Left lung (tissue), 10 donors: ENCODE measurements around the gene HCFC1. TPM values are rescaled to one million over a fixed set of nuclear protein-coding genes. Genes with fewer than 3 reads are reported as not detected.

Source experiments
- ATAC-seq: fragments of 200-7000 bp; cut with Tn5 transposase; one replicate; pipeline ENCODE4 v1.9.1; 2020; ENCODE audit warnings: moderate library complexity
- DNase-seq, 4 donors: peaks; one replicate each; pipeline ENCODE4 v3.0.0-alpha.2; 2013 to 2020
- H3K27ac ChIP-seq, 2 donors: fragments of 200-600 bp; sonication (generic) in 1 of 2; one replicate each; pipeline versions ENCODE4 v1.5.0 to v1.8.0; 2020 to 2021
- H3K27me3 ChIP-seq, 2 donors: fragments of 200-600 bp; sonication (generic) in 1 of 2; one replicate each; pipeline versions ENCODE4 v1.5.0 to v1.8.0; 2020 to 2021
- H3K36me3 ChIP-seq, 2 donors: fragments of 200-600 bp; sonication (generic) in 1 of 2; one replicate each; pipeline versions ENCODE4 v1.5.0 to v1.8.0; 2020 to 2021
- H3K4me1 ChIP-seq, 2 donors: fragments of 200-600 bp; one replicate each; pipeline ENCODE4 v1.8.0; 2021
- H3K4me3 ChIP-seq, 2 donors: fragments of 200-600 bp; sonication (generic) in 1 of 2; one replicate each; pipeline versions ENCODE4 v1.5.0 to v1.8.0; 2020 to 2021; ENCODE audit warnings: mild to moderate bottlenecking in 1 of 2
- H3K9me3 ChIP-seq, 2 donors: fragments of 200-600 bp; sonication (generic) in 1 of 2; one replicate each; pipeline versions ENCODE4 v1.5.0 to v1.8.0; 2020 to 2021
- CTCF ChIP-seq, 2 donors: fragments of 200-600 bp; sonication (generic) in 1 of 2; IDR thresholded peaks; one replicate each; pipeline versions ENCODE4 v1.5.0 to v1.8.0; 2021; ENCODE audit warnings: antibody characterized with exemption in 2 of 2
- intact Hi-C, 2 donors: fragments of 100-400 bp; cut with DNase I; formaldehyde crosslinking; loops; one replicate each; pipeline versions ENCODE4 v1.11.2 to v1.14.2; 2022
- polyA plus RNA-seq, 6 donors: library from polyadenylated mRNA; unstranded; fragments of 120-200 nt; gene quantifications; one replicate each; pipeline ENCODE4 v1.2.1, GENCODE V29; 2013; ENCODE audit not compliant: insufficient read length in 6 of 6
- total RNA-seq, 2 donors: library from RNA; stranded (reverse); fragmentation: NEBNext Ultra II Directional; extraction: Animal tissue kit (Norgen Biotek cat#: 25700); gene quantifications; one replicate each; pipeline ENCODE4 v1.2.1, GENCODE V29; 2021
- donor health status: DM: no; HTN: yes; CAD: no.
- donor health status: DM: no; HTN: no; CAD: no.

Gene HCFC1
- total and polyA plus RNA-seq, 8 donors: 28.4 to 58.1 (median 43.9) TPM

DNA sequence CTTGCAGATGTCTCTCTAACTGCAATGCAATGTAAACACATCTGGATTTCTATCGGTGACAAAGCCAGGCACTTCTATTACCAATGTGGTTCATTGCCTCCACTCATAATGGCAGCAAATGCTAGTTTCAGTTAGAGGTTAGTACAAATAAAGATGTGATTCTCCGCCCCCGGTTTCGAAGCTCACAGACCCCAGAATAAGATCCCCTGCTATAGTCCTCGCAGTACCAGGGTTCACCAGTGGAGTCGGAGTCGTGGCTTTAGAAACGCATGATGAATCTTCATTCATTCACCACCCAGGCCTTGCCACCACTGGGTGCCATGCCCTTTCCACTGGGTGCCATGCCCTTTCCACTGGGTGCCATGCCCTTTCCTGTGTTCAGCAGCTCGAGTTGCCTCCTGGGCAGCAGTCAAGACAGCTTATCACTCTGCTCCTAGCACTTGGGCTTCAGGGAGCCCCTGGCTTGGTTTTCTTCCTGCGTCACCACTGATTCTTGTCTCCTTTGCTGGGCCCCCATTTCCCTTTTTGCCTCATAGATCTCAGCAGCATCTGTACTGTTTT, 33.3 kb downstream of the HCFC1 start:
- no peak for ATAC-seq
- no peak for TF ChIP-seq CTCF (IDR thresholded peaks at IDR 0.05)
- no peak overlapping the region for H3K4me3 ChIP-seq
- H3K36me3 ChIP-seq: peaks cover 0 to 10% of the 10 kb centered on the region in 2 donors
- no peak for DNase-seq
- peaks cover 0 to 4% of the 10 kb centered on the region in 2 donors for H3K27me3 ChIP-seq
- intact Hi-C loops: no loop called here
- H3K9me3 ChIP-seq: no peaks in the 10 kb centered on the region
- H3K27ac ChIP-seq: no peak overlapping the region
- peaks cover 11 to 29% of the 10 kb centered on the region in 2 donors for H3K4me1 ChIP-seq

- intact Hi-C loops: no loop called here
- Histone ChIP-seq H3K27me3 (peaks cover 0 to 4% of the 10 kb centered on the region in 2 donors), H3K4me3 (no peak overlapping the region), H3K4me1 (peaks cover 11 to 24% of the 10 kb centered on the region in 2 donors), H3K9me3 (no peaks in the 10 kb centered on the region), H3K36me3 (peaks cover 0 to 18% of the 10 kb centered on the region in 2 donors), H3K27ac (no peak overlapping the region)
- ATAC-seq (no peak), DNase-seq (no peak)
- no peak for TF ChIP-seq CTCF (IDR thresholded peaks at IDR 0.05)
These were observed 34.6 kb downstream of the HCFC1 start for GRCh38 chrX:153937056-153937455.

DNA sequence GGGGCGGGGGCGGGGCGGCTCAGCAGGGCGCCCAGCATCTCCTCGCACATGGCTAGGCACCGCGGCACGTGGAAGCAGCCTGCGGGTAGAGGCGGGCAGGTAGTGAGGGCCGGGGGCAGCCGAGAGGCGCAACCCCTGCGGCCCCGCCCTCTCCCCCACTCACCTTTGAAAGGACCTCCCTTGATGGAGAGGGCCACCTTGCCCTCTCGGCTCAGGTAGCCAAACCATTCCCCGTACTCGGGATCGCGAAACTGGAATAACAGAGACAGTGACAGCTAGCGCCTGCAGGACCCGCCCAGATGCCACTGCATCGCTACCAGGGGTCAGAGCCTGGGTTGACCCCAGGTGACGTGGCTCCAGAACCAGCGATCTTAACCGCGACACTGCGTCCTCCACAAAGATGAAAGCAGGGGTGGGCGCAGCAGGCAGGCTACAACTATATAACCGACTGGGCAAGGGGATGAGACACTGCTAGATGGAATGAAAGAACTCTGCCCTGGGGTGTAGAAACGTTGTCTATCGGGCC, 36.2 kb downstream of the HCFC1 start:
- H3K4me3 ChIP-seq: peak overlapping the region; percentile 32 to 65
- H3K36me3 ChIP-seq: peaks cover 0 to 35% of the 10 kb centered on the region in 2 donors
- no peak for TF ChIP-seq CTCF (IDR thresholded peaks at IDR 0.05)
- H3K27ac ChIP-seq: peak overlapping the region in 1 of 2 donors; percentile 18
- H3K4me1 ChIP-seq: peaks cover 11 to 23% of the 10 kb centered on the region in 2 donors
- no peaks in the 10 kb centered on the region for H3K9me3 ChIP-seq
- intact Hi-C loops: no loop called here
- DNase-seq (no peak), ATAC-seq (peak; percentile 4)
- H3K27me3 ChIP-seq: no peaks in the 10 kb centered on the region

GRCh38 chrX:153934762-153935325, 36.8 kb downstream of the HCFC1 start, which contains the start of gene NAA10:
Gene NAA10 (minus strand): TSS chrX:153935037. CDS start chrX:153934904, 133 bp downstream.
- Histone ChIP-seq H3K4me3 (peak within 1 kb of the TSS; percentile 53 to 65), H3K9me3 (no peaks in the 10 kb centered on the region), H3K27me3 (no peaks in the 10 kb centered on the region), H3K4me1 (peaks cover 11 to 23% of the 10 kb centered on the region in 2 donors), H3K36me3 (peaks cover 0 to 36% of the 10 kb centered on the region in 2 donors), H3K27ac (peak within 1 kb of the TSS in 1 of 2 donors; percentile 67)
- DNase-seq (peak; percentile 61 to 89 (median 72)), ATAC-seq (peak; percentile 97)
- intact Hi-C loops: no loop called here
- no peak for TF ChIP-seq CTCF (IDR thresholded peaks at IDR 0.05)

DNA sequence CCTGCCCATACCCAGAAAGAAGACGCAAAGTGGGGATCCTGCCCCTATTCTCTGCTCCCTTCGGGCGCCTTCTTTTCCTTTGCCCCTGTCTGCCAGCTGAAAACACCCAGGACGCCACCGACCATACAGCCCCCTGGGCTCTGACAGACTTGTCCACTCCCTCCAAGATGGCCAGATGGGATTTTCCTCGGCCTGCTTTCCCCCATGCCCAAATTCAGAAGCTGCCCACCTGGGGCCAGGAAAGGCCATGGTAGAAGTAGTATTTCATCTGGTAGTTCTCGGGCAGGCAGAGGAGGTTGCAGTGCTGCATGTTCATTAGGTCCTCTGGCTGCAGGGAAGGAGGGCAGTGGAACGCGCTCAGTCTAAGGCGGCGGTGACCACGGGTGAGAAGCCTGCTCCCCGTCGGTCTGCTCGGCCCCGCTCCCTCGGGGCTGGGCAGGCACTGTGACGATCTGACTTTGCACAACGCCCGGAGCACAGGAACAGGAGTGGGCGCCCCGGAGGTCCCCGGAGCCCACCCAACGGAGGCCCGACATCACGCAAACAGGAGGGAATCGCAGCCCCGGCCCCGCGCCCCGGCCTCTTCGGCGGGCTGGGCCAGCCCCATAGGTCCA, 37.4 kb downstream of the HCFC1 start:
- ATAC-seq (peak; percentile 13), DNase-seq (no peak)
- no peaks in the 10 kb centered on the region for H3K27me3 ChIP-seq
- H3K4me1 ChIP-seq: peaks cover 11 to 28% of the 10 kb centered on the region in 2 donors
- no peak for TF ChIP-seq CTCF (IDR thresholded peaks at IDR 0.05)
- peak overlapping the region; percentile 53 to 65 for H3K4me3 ChIP-seq
- H3K36me3 ChIP-seq: peaks cover 0 to 35% of the 10 kb centered on the region in 2 donors
- intact Hi-C loops: no loop called here
- H3K9me3 ChIP-seq: no peaks in the 10 kb centered on the region
- peak overlapping the region in 1 of 2 donors; percentile 67 for H3K27ac ChIP-seq
